OCI-LY7 (cell line): ENCODE data around the gene FOXO3. TPM values are rescaled to one million over a fixed set of nuclear protein-coding genes. Genes with fewer than 3 reads are reported as not detected.

Source experiments
- BruUV-seq: library from RNA; stranded (reverse); fragments of 400-500 nt; replicated peaks from 2 replicates; lab custom pipeline; 2021; lab: Mats Ljungman, UMichigan
- CTCF ChIA-PET: fragments of 300-600 bp; sonication (Branson Sonifier 250); formaldehyde crosslinking; loops from one replicate; lab custom pipeline; 2022; ENCODE audit warnings: antibody characterized with exemption; ENCODE audit not compliant: unreplicated experiment; lab: Charles Lee
- POLR2A ChIA-PET: fragments of 300-600 bp; sonication (Branson Sonifier 250); formaldehyde crosslinking; loops from one replicate; lab custom pipeline; 2022; ENCODE audit warnings: antibody characterized with exemption; lab: Charles Lee
- DNase-seq: peaks from one replicate; pipeline ENCODE4 v3.0.0-alpha.2; 2015; ENCODE audit warnings: low spot score
- H2AFZ ChIP-seq: fragments of 200-600 bp; sonication (generic), shearing (Covaris generic); 2 replicates; pipeline ENCODE4 v1.6.1; 2014; ENCODE audit warnings: mild to moderate bottlenecking, antibody characterized with exemption, low read length, moderate library complexity
- H3K27ac ChIP-seq: fragments of 200-600 bp; sonication (generic); 2 replicates; pipeline ENCODE4 v1.5.1; 2014; ENCODE audit warnings: mixed run types, low read depth, mild to moderate bottlenecking, moderate library complexity, low read length, inconsistent platforms; ENCODE audit not compliant: poor library complexity, severe bottlenecking
- H3K36me3 ChIP-seq: fragments of 200-600 bp; sonication (generic); 2 replicates; pipeline ENCODE4 v1.6.1; 2014; ENCODE audit warnings: mild to moderate bottlenecking, antibody characterized with exemption, low read length, moderate library complexity, mixed read lengths; ENCODE audit not compliant: insufficient read depth
- H3K4me1 ChIP-seq: fragments of 200-600 bp; sonication (generic); 2 replicates; pipeline ENCODE4 v1.5.1; 2014; ENCODE audit warnings: mild to moderate bottlenecking, low read length; ENCODE audit not compliant: insufficient read depth, poor library complexity, severe bottlenecking
- H3K4me2 ChIP-seq: fragments of 200-600 bp; sonication (generic); 2 replicates; pipeline ENCODE4 v1.6.1; 2014; ENCODE audit warnings: mild to moderate bottlenecking, low read length
- H3K4me3 ChIP-seq: fragments of 200-600 bp; sonication (generic); 2 replicates; pipeline ENCODE4 v1.5.1; 2014; ENCODE audit warnings: mild to moderate bottlenecking, low read depth, low read length; ENCODE audit not compliant: poor library complexity, severe bottlenecking
- H3K79me2 ChIP-seq: fragments of 200-600 bp; sonication (generic); 2 replicates; pipeline ENCODE4 v1.6.1; 2016; ENCODE audit warnings: low read depth, mild to moderate bottlenecking, low read length, moderate library complexity, mixed read lengths; ENCODE audit not compliant: insufficient read depth
- H3K9me2 ChIP-seq: fragments of 200-600 bp; sonication (generic); 2 replicates; pipeline ENCODE4 v1.6.1; 2016; ENCODE audit warnings: mild to moderate bottlenecking, low read length, mixed read lengths; ENCODE audit not compliant: insufficient read depth
- H3K9me3 ChIP-seq: fragments of 200-600 bp; sonication (generic); 2 replicates; pipeline ENCODE4 v1.6.1; 2014; ENCODE audit warnings: mild to moderate bottlenecking, mixed run types, low read length, mixed read lengths
- H4K20me1 ChIP-seq: fragments of 200-600 bp; sonication (generic); 2 replicates; pipeline ENCODE4 v1.6.1; 2014; ENCODE audit warnings: mild to moderate bottlenecking, antibody characterized with exemption, low read length, moderate library complexity, mixed read lengths; ENCODE audit not compliant: insufficient read depth
- CTCF ChIP-seq: fragments of 200-600 bp; sonication (generic); conservative IDR thresholded peaks from 2 replicates; pipeline ENCODE4 v1.5.1; 2014; ENCODE audit warnings: mild to moderate bottlenecking, antibody characterized with exemption, low read length, moderate library complexity, mixed read lengths
- EZH2phosphoT487 ChIP-seq: fragments of 200-600 bp; sonication (generic); IDR thresholded peaks from 2 replicates; pipeline ENCODE4 v1.6.1; 2018; ENCODE audit warnings: low read depth, borderline replicate concordance, mild to moderate bottlenecking, mixed run types, antibody characterized with exemption, low read length, moderate library complexity, mixed read lengths
- intact Hi-C: fragments of 100-400 bp; cut with micrococcal nuclease; formaldehyde crosslinking; loops from one replicate; pipeline ENCODE4 v1.10.0; 2022; ENCODE audit not compliant: unreplicated experiment
- total RNA-seq, 2 experiments: library from RNA; depleted of rRNA in 1 of 2; stranded (reverse); fragments of >200 nt in 1 of 2; shearing (Covaris generic) in 1 of 2; gene quantifications; 2 replicates each; pipeline ENCODE4 v1.2.3, GENCODE V29; 2014 to 2022

FOXO3 gene
- total RNA-seq, 2 experiments from 2014 or later: 3.8 to 9.9 TPM

GRCh38 chr6:108549241-108549640, 11.5 kb upstream of the FOXO3 start:
- Histone ChIP-seq H4K20me1 (no peaks in the 10 kb centered on the region), H3K9me3 (no peaks in the 10 kb centered on the region), H2AFZ (no peak overlapping the region), H3K36me3 (no peaks in the 10 kb centered on the region), H3K79me2 (no peaks in the 10 kb centered on the region), H3K4me1 (peaks cover 6% of the 10 kb centered on the region), H3K9me2 (no peaks in the 10 kb centered on the region), H3K4me2 (no peak overlapping the region), H3K4me3 (no peak overlapping the region), H3K27ac (no peak overlapping the region)
- intact Hi-C loops: no loop called here
- TF ChIP-seq CTCF: no peak
- TF ChIP-seq EZH2phosphoT487: no peak
- no TSS peak for BruUV-seq
- ChIA-PET CTCF (no interaction called here), POLR2A (no interaction called here)
- no peak for DNase-seq

- Histone ChIP-seq H3K9me3 (no peaks in the 10 kb centered on the region), H3K36me3 (no peaks in the 10 kb centered on the region), H3K9me2 (no peaks in the 10 kb centered on the region), H2AFZ (no peak overlapping the region), H3K79me2 (no peaks in the 10 kb centered on the region), H3K4me2 (no peak overlapping the region), H3K4me3 (no peak overlapping the region), H3K27ac (no peak overlapping the region), H4K20me1 (no peaks in the 10 kb centered on the region), H3K4me1 (peaks cover 6% of the 10 kb centered on the region)
- CTCF ChIA-PET: no interaction called here
- POLR2A ChIA-PET: no interaction called here
- TF ChIP-seq CTCF: no peak
- no peak for TF ChIP-seq EZH2phosphoT487
- BruUV-seq: no TSS peak
- DNase-seq: no peak
- intact Hi-C loops: no loop called here
Observed at GRCh38 chr6:108549741-108550140, 11.0 kb upstream of the FOXO3 start.

GRCh38 chr6:108550256-108550655, 10.5 kb upstream of the FOXO3 start:
- Histone ChIP-seq H2AFZ (no peak overlapping the region), H3K36me3 (no peaks in the 10 kb centered on the region), H4K20me1 (no peaks in the 10 kb centered on the region), H3K4me1 (peaks cover 6% of the 10 kb centered on the region), H3K4me3 (no peak overlapping the region), H3K79me2 (no peaks in the 10 kb centered on the region), H3K9me2 (no peaks in the 10 kb centered on the region), H3K4me2 (no peak overlapping the region), H3K27ac (no peak overlapping the region), H3K9me3 (no peaks in the 10 kb centered on the region)
- BruUV-seq: no TSS peak
- ChIA-PET POLR2A (no interaction called here), CTCF (no interaction called here)
- TF ChIP-seq CTCF (no peak), EZH2phosphoT487 (no peak)
- intact Hi-C loops: no loop called here
- DNase-seq: no peak
